AG09309 (cell line): ENCODE measurements around the gene ZBTB16.

Experiments
- DNase-seq: peaks from one replicate; pipeline ENCODE4 v3.0.0-alpha.2; 2010; ENCODE audit warnings: low read depth
- H3K4me3 ChIP-seq: 2 replicates; pipeline ENCODE4 v1.5.1; 2011; ENCODE audit warnings: mild to moderate bottlenecking, low read depth, low read length, moderate library complexity; ENCODE audit not compliant: control insufficient read depth
- CTCF ChIP-seq: IDR thresholded peaks from 2 replicates; pipeline ENCODE4 v1.5.1; 2011; ENCODE audit warnings: mild to moderate bottlenecking, low read depth, low read length, inconsistent platforms; ENCODE audit not compliant: insufficient read depth, control insufficient read depth; ENCODE audit errors: missing control alignments

The ZBTB16 gene

DNA sequence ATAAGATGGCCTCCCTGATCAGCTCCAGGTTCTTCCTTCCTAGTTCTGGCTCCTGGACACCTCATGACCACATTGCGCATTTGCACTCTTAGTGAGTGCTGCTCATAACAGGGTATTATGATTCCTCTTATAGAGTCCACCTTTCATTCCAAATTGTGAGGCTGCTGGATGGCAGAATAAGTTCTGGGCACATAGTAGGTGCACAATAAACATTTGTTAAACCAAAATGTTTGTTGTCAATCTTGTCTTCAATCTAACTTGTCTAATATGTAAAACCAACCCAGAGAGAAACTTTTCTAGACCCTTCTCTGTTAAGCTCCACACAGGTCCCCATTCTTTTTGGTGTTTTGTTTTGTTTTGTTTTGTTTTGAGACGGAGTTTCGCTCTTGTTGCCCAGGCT is 22.6 kb upstream of the ZBTB16 start:
- TF ChIP-seq CTCF, result no peak
- no peak overlapping the region for H3K4me3 ChIP-seq
- no peak for DNase-seq

- DNase-seq, result no peak
- no peak overlapping the region for H3K4me3 ChIP-seq
- no peak for TF ChIP-seq CTCF
Measured at GRCh38 chr11:114039551-114039950, 20.0 kb upstream of the ZBTB16 start.

- peak; percentile 13 for DNase-seq
- no peak for TF ChIP-seq CTCF
- no peak overlapping the region for H3K4me3 ChIP-seq
Measured at GRCh38 chr11:114040706-114041211, 18.8 kb upstream of the ZBTB16 start.

DNA sequence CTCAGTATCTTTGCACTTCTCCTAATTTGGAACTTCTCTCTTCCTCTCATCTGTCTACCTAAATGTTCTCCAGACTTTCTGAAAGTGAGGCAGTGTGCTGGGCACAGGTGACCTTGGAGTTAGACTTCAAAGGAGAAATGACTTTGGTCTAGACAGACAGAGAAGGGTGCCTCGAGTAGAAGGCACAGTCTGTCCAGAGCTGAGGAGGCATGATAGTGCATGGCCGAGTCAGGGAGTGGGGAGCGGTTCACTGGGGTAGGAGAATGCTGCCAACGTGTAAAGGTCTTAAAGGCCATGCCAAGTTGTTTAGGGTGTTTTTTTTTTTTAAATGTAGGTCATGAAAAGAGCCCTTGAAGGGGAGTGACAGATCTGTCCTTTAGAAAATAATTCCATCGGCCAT is 17.3 kb upstream of the ZBTB16 start:
- TF ChIP-seq CTCF, result no peak
- DNase-seq, result no peak
- no peak overlapping the region for H3K4me3 ChIP-seq

DNA sequence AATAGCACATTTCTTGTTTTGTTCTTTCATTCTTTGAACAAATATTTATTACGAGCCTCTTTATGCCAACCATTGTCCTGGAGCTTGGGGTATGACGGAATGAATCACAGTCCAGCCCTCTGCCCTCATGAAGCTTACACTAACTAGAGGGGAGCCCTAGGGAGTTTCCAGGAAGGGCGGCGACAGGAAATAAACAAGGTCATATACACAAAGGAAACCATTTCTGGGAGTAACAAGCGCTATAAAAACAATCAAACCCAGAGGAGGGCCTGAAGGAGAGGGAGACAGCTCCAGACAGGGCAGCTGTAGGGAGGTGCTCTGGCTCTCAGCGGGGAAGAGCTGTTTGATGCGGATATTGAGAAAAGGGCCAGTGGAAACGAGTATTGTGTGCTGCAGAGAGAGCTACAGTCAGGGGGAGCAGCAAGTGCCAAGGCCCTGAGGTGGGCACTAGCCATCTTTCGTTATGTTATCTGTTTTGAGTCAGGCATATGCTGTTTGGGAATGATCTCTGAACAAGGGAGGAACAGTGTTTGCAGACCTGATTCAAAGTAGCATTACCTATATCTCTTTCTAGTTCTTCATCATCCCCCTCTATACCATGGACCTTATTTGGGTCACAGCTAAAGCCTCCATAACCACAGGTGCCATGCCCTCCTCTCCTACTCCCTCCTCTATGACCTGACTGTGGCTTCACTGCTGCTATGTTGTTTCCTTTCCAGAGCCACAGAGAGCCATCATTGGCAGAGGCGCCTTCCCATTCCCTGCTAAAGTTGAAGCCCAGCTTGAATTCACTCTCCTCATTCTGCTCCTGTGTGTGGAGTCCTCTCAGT is 15.3 kb upstream of the ZBTB16 start:
- no peak for TF ChIP-seq CTCF
- no peak for DNase-seq
- no peak overlapping the region for H3K4me3 ChIP-seq

GRCh38 chr11:114047327-114047726 is 12.2 kb upstream of the ZBTB16 start:
- no peak for TF ChIP-seq CTCF
- no peak for DNase-seq
- H3K4me3 ChIP-seq, result no peak overlapping the region
